Upper lobe of left lung (tissue), 4 donors: ENCODE data around the gene KCNT1.

Experiments used
- EP300 ChIP-seq, 4 donors: sonication (generic); formaldehyde crosslinking; IDR thresholded peaks; one replicate each; pipeline ENCODE4 v1.5.1; 2017; ENCODE audit warnings: antibody characterized with exemption in 4 of 4, control low read depth in 2 of 4
- POLR2A ChIP-seq, 4 donors: fragments of 450-650 bp; IDR thresholded peaks; one replicate each; pipeline ENCODE4 v1.5.1; 2016 to 2017; ENCODE audit warnings: antibody characterized with exemption in 4 of 4, mild to moderate bottlenecking in 2 of 4
- POLR2AphosphoS5 ChIP-seq, 2 donors: sonication (generic); formaldehyde crosslinking; IDR thresholded peaks; one replicate each; pipeline ENCODE4 v1.5.1; 2017; ENCODE audit warnings: antibody characterized with exemption in 2 of 2
- TF ChIP-seq, protein P1 (sequence below), 6 experiments: fragments of 450-650 bp in 4 of 6; fragments of 200-600 bp in 2 of 6; sonication (generic) in 2 of 6; IDR thresholded peaks; one replicate each; pipeline ENCODE4 v1.5.1; 2016 to 2019; ENCODE audit warnings: antibody characterized with exemption in 6 of 6

DNA sequence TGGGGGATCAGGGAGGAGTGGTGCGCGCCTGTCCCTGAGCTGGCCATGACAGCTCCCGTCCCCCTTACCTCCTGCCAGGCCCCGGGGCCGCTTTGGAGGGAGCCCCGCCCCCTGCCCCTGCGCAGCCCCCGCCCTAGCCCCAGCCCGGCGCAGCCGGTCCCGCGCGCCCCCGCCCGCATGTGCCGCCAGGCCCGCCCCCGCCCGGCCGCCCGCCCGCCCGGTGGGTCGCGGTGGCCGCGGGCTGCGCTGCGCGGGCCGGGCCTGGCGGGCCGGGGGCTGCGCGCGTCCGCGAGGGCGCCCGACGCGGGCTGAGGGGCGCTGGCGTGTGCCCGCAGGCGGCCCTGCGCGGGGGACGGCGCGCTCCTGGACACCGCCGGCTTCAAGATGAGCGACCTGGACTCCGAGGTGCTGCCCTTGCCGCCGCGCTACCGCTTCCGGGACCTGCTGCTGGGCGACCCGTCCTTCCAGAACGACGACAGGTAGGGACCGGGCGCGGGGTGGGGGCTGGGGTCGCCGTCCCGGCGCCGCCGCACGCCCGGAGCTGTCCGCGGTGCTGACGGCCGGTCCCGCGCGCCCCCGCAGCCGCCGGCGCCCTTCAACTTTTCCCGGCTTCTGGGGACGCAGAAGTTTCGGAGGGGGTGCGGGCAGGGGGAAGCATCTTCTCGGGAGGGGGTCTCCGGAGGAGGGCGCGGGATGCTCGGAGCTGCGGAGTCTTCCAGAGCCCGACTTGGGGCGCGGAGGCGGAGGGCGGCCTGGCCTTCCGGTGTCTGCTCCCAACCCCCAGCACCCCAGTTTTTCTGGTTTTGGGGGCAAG is 12.5 kb downstream of the KCNT1 start:
- TF ChIP-seq, protein P1, sequence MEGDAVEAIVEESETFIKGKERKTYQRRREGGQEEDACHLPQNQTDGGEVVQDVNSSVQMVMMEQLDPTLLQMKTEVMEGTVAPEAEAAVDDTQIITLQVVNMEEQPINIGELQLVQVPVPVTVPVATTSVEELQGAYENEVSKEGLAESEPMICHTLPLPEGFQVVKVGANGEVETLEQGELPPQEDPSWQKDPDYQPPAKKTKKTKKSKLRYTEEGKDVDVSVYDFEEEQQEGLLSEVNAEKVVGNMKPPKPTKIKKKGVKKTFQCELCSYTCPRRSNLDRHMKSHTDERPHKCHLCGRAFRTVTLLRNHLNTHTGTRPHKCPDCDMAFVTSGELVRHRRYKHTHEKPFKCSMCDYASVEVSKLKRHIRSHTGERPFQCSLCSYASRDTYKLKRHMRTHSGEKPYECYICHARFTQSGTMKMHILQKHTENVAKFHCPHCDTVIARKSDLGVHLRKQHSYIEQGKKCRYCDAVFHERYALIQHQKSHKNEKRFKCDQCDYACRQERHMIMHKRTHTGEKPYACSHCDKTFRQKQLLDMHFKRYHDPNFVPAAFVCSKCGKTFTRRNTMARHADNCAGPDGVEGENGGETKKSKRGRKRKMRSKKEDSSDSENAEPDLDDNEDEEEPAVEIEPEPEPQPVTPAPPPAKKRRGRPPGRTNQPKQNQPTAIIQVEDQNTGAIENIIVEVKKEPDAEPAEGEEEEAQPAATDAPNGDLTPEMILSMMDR (IDR thresholded peaks at IDR 0.05) = no peak
- no peak for TF ChIP-seq POLR2A (IDR thresholded peaks at IDR 0.05)
- TF ChIP-seq EP300 (IDR thresholded peaks at IDR 0.05) = no peak
- TF ChIP-seq POLR2AphosphoS5 (IDR thresholded peaks at IDR 0.05) = no peak
